Globus pallidus (tissue), 1 donor: ENCODE measurements around the gene KCNH5.

Source experiments
- DNase-seq: peaks from one replicate; pipeline ENCODE4 v3.0.0-alpha.2; 2015; ENCODE audit warnings: low spot score

KCNH5 gene

GRCh38 chr14:62988967-62989366, 56.3 kb downstream of the KCNH5 start:
- DNase-seq, result no peak

- DNase-seq, result no peak
Measured at GRCh38 chr14:62983821-62984220, 61.4 kb downstream of the KCNH5 start.

- DNase-seq, result no peak
Measured at GRCh38 chr14:62980693-62981092, 64.6 kb downstream of the KCNH5 start.

GRCh38 chr14:62957562-62957961, 87.7 kb downstream of the KCNH5 start:
- no peak for DNase-seq

GRCh38 chr14:62956413-62956812, 88.8 kb downstream of the KCNH5 start:
- DNase-seq, result no peak

GRCh38 chr14:62954165-62954564, 91.1 kb downstream of the KCNH5 start:
- no peak for DNase-seq

- no peak for DNase-seq
Measured at GRCh38 chr14:62952226-62952625, 93.0 kb downstream of the KCNH5 start.

- DNase-seq, result no peak
Measured at GRCh38 chr14:62947301-62947700, 98.0 kb downstream of the KCNH5 start.

GRCh38 chr14:62946221-62946620, 99.0 kb downstream of the KCNH5 start:
- no peak for DNase-seq

- DNase-seq, result no peak
Measured at GRCh38 chr14:62943202-62943601, 102.1 kb downstream of the KCNH5 start.

GRCh38 chr14:62939970-62940369, 105.3 kb downstream of the KCNH5 start:
- no peak for DNase-seq

- DNase-seq, result no peak
Measured at GRCh38 chr14:62938778-62939177, 106.5 kb downstream of the KCNH5 start.

GRCh38 chr14:62934439-62934838, 110.8 kb downstream of the KCNH5 start:
- DNase-seq, result no peak

GRCh38 chr14:62921466-62921865, 123.8 kb downstream of the KCNH5 start:
- no peak for DNase-seq

- DNase-seq, result no peak
Measured at GRCh38 chr14:62916551-62916950, 128.7 kb downstream of the KCNH5 start.

GRCh38 chr14:62914873-62915272, 130.4 kb downstream of the KCNH5 start:
- DNase-seq, result no peak

GRCh38 chr14:62914025-62914424, 131.2 kb downstream of the KCNH5 start:
- DNase-seq, result no peak

GRCh38 chr14:62908506-62908905, 136.8 kb downstream of the KCNH5 start:
- no peak for DNase-seq

- DNase-seq, result no peak
Measured at GRCh38 chr14:62905566-62905965, 139.7 kb downstream of the KCNH5 start.

GRCh38 chr14:62897771-62898170, 147.5 kb downstream of the KCNH5 start:
- no peak for DNase-seq

GRCh38 chr14:62896932-62897456, 148.3 kb downstream of the KCNH5 start:
- no peak for DNase-seq

- DNase-seq, result no peak
Measured at GRCh38 chr14:62894736-62895135, 150.5 kb downstream of the KCNH5 start.

- DNase-seq, result no peak
Measured at GRCh38 chr14:62889364-62889763, 155.9 kb downstream of the KCNH5 start.

GRCh38 chr14:62886461-62886860, 158.8 kb downstream of the KCNH5 start:
- no peak for DNase-seq

GRCh38 chr14:62885451-62885850, 159.8 kb downstream of the KCNH5 start:
- no peak for DNase-seq
